ENCODE measurements around the gene JAZF1.

JAZF1 gene

DNA sequence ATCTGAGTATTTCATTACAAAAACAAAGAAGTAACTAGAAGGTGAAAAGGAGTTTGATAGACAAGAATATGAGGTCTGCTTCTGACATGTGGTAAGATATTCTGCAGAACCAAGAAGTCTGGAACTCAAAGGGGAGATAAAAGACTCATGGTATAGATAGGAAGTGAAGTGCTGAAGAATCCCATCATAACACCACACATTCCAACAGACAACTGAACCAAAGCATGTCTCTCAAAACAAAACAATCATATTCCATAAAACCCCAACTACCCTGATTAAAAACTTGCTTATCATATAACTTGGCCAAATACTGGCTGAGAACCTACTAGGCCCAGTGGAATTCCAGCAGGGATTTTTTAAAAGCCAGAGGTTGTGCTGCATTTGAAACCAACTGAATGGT, 178.7 kb downstream of the JAZF1 start:
- DNase-seq: no peak

GRCh38 chr7:27999829-28000228, 180.8 kb downstream of the JAZF1 start:
- no peak for DNase-seq

- no peak for DNase-seq
Measured at GRCh38 chr7:27998382-27998781, 182.2 kb downstream of the JAZF1 start.

GRCh38 chr7:27997188-27997707, 183.3 kb downstream of the JAZF1 start:
- DNase-seq: no peak

DNA sequence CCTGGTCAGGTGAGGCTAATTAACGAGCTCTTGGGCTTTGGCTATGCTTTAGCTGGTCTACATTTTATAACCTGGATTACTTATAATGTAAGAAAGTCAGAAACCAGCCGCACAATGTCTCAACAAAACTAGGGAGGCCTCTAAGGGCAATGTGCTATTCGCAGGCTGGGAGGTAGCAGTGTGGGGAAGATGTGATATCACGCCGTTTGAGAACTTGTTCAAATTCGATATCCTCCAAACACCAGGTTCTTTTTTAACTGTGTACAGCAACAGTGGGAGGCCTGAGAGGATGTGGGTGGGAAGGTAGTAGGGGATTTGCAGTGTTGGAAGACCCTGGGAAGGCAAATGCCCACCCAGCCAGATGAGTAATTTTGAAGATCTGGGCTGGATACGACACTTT, 184.5 kb downstream of the JAZF1 start:
- DNase-seq: no peak

- DNase-seq: no peak
Measured at GRCh38 chr7:27995228-27995627, 185.4 kb downstream of the JAZF1 start.

DNA sequence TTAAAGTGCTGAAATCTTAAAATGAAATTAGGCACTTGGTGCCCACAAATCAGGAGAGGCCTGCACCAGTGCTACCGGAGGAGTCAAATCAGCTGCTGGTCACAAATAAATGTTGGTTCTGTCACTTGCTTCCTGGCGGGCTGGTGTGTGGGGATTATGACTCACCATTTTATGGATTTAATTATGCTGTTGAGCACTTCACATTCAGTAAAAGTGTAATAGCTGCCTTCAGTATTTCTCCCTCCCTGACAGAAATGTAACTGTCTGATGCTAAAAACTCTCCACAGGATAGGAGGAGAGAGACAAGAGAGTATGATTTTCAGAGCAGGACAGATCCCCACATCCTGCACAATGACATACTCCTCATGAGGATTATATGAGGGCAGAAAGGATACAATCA, 186.0 kb downstream of the JAZF1 start:
- no peak for DNase-seq

GRCh38 chr7:27992755-27993493, 187.7 kb downstream of the JAZF1 start:
- no peak for DNase-seq

DNA sequence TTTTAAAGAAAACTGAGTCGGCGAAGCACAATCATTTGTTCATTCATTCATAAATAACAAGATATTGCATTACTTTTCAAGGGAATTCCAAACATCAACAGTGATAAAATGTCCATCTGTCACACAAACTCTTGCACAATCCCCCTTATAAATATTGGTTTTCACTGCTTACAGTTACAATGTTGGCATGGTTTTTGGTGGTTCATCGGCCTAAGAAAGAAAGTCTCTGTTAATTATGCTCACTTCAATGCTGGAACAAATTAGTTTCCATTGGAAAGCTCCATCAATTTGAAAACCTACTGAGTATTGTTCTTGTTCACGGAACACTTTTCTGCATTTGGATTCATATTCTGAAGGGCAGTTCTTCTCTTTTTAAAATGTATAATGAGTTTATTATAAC, 188.5 kb downstream of the JAZF1 start:
- DNase-seq: peak; percentile 35

DNA sequence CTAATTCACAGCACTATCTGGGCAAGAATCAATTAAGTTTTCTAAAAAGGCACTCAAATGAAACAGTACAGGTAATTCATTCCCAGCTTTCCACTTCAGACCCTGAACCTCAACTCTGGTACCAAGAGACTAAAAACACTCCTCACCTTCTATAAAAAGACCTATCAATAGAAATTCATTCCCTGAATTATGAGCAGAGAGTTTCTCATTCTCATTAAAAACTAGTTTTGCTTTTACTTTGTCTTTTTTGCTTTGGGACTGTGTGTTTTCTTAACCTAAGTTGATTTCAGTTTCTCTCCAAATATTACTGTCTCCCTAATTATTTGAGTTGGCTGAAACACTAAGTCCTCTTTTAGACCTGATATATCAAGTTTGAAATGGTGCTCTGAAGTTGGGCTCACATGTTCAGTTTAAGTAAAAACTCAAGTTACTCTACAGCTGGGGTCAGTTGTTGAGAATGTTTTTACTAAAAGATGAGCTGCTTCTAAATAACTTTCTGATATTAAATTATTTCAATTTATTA, 189.5 kb downstream of the JAZF1 start:
- no peak for DNase-seq

- DNase-seq: no peak
Measured at GRCh38 chr7:27976531-27976930, 204.1 kb downstream of the JAZF1 start.

DNA sequence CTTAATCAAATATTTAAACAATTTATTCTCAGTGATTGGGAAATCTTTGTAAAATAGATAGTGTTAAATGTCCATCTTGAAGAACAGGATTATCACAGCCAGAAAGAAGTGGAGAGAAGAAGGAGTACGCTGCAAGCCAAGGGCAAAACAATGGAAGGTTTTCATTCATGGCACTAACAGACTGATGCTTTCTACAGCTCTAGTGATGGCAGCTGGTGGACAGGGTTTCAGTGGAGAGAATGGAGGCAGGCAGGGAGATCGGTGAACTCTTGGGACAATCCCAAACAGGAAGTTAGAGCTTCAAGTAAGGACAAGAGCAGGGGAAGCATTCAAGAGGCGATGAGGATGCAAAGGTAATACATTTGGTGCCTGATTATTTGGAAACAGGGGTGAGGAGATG, 207.0 kb downstream of the JAZF1 start:
- no peak for DNase-seq

DNA sequence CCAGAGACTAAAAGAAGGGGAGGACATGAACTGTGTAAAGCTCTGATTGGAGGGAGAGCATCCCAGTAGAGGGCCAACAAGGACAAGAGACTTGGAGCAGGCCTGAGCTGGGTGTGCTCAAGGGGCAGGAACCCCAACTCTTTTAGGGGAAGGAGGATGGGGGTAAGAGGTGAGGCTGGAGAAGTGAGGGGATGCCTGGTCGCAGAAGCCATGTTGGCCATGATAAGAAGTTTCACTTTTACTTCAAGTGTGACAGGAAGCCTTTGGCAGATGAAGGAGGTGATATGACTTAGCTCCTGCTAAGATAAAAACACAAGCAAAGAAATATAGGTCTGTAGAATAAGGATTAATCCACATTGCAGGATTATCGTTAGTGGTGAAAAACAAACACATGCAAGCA, 208.3 kb downstream of the JAZF1 start:
- DNase-seq: no peak

GRCh38 chr7:27971171-27971812, 209.3 kb downstream of the JAZF1 start:
- no peak for DNase-seq

DNA sequence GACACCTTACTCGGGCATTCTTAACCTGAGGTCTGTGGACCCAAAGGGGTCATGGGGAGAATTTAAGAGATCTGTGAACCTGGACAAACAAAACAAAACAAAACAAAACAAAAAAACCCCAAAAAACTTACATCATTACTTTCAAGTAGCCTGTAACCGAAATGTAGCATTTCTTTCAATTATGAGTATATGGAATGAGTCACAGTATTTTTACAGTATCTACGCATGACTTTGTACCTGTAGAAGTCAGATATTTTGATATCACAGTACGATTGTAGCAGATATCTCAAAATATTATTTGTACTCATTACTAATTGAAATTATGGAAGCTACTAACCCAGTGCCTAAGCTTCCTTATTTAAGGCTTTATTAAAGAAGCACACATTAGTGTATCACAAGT, 210.2 kb downstream of the JAZF1 start:
- DNase-seq: no peak

DNA sequence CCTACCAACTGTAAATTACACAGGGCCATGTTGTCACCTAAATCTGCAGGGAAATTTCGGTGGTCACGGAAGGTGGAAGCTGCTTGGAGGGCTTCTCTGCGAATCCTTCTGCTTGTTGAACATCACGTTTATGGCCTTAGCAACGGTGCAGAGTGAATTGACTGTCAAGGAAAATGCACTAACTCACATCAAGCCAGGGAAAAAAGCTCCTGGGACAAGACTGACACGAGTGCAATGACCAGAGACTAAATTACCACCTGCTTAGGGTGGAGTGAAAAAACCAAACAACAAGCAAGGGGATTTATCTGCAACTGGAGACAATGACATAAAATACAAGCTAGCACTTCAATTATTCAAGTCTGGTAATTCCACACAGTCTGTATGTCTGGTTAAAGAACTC, 211.2 kb downstream of the JAZF1 start:
- DNase-seq: peak; percentile 61

GRCh38 chr7:27967639-27968038, 213.0 kb downstream of the JAZF1 start:
- DNase-seq: no peak

- DNase-seq: no peak
Measured at GRCh38 chr7:27966219-27966780, 214.3 kb downstream of the JAZF1 start.

DNA sequence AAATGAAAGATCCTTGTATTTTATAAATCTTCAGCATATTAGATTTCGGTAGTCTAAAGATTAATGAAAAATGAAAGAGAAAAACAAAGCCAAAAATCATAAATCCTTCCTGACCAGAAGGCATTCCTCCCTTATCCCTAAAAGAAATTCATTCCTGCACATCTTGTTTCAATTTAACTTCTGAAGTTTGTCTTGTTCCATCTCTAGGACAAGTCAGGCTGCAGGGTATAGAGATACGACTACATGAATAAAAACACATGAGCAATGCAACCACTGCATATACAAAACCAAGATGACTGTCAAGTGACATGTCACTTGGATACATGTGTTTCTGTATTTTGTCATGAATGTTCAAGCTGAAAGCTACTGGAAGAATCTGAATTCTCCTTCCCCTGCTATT, 214.9 kb downstream of the JAZF1 start:
- no peak for DNase-seq

DNA sequence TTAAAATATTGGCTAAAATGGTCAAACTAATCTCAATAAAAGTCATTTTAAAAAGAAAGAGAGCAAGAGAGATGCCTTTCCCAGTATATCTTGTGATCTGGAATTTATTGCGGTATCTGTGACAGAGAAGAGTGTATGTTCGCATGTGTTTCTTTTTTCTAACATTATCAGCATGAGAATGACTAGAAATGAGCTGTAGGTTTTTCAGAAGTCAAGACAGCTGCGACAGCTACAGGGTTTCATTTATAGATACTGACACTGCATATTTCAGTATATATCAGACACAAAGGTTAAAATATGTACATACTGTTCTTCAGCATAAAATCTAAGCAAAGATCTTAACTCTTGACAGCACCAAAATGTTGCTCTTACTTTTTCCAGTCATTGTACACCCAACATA, 215.8 kb downstream of the JAZF1 start:
- DNase-seq: no peak

DNA sequence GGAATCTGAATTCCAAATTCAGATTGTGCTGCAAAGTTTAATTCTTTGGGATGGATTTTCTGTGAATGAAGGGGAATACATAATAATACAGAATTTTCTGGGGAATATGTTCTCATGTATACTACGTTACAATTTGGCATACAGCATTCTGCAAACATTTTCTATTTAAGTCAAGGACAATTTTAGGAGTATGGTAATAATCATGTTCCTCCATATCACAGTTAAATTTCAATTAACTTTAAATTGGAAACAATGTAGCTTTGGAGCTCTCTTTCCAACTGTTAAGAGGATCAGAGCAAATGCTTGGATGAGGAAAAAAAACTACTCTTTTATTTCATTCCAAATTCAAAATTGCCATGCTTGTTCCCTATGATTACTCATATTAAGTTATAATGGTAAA, 217.5 kb downstream of the JAZF1 start:
- DNase-seq: no peak

- no peak for DNase-seq
Measured at GRCh38 chr7:27962273-27962672, 218.3 kb downstream of the JAZF1 start.

GRCh38 chr7:27961255-27961654, 219.3 kb downstream of the JAZF1 start:
- DNase-seq: no peak

- DNase-seq: no peak
Measured at GRCh38 chr7:27960415-27960814, 220.2 kb downstream of the JAZF1 start.
